Upper lobe of right lung (tissue), 1 donor: ENCODE data around the gene PRCC. TPM values are rescaled to one million over a fixed set of nuclear protein-coding genes. Genes with fewer than 3 reads are reported as not detected.

ENCODE experiments used
- ATAC-seq: fragments of 200-7000 bp; cut with Tn5 transposase; one replicate; pipeline ENCODE4 v1.9.1; 2020; ENCODE audit warnings: mild to moderate bottlenecking, moderate library complexity
- DNase-seq: peaks from one replicate; pipeline ENCODE4 v3.0.0-alpha.2; 2020
- H3K27ac ChIP-seq: fragments of 200-600 bp; one replicate; pipeline ENCODE4 v1.8.0; 2022
- H3K27me3 ChIP-seq: fragments of 200-600 bp; one replicate; pipeline ENCODE4 v1.8.0; 2022; ENCODE audit warnings: mild to moderate bottlenecking
- H3K36me3 ChIP-seq: fragments of 200-600 bp; one replicate; pipeline ENCODE4 v1.8.0; 2022
- H3K4me1 ChIP-seq: fragments of 200-600 bp; one replicate; pipeline ENCODE4 v1.8.0; 2022
- H3K4me3 ChIP-seq: fragments of 200-600 bp; one replicate; pipeline ENCODE4 v1.8.0; 2022; ENCODE audit warnings: mild to moderate bottlenecking
- H3K9me3 ChIP-seq: fragments of 200-600 bp; one replicate; pipeline ENCODE4 v1.8.0; 2022
- CTCF ChIP-seq: fragments of 200-600 bp; IDR thresholded peaks from one replicate; pipeline ENCODE4 v1.8.0; 2022; ENCODE audit warnings: antibody characterized with exemption
- intact Hi-C: fragments of 100-400 bp; cut with DNase I; formaldehyde crosslinking; loops from one replicate; pipeline ENCODE4 v1.11.0; 2022
- total RNA-seq: library from RNA; stranded (reverse); fragmentation: NEBNext Ultra II Directional; extraction: Animal tissue kit (Norgen Biotek cat#: 25700); gene quantifications from one replicate; pipeline ENCODE4 v1.2.1, GENCODE V29; 2021
- donor health status: DM: no; HTN: yes; CAD: no; lungs with severe emphysema.

PRCC gene
- total RNA-seq, 1 donor from 2014 or later = 48.5 TPM

- Histone ChIP-seq H3K9me3 (no peaks in the 10 kb centered on the region), H3K36me3 (peaks cover 24% of the 10 kb centered on the region), H3K27me3 (no peaks in the 10 kb centered on the region), H3K4me1 (peaks cover 17% of the 10 kb centered on the region), H3K4me3 (no peak overlapping the region), H3K27ac (no peak overlapping the region)
- no peak for TF ChIP-seq CTCF
- ATAC-seq = peak; percentile 71
- DNase-seq = no peak
- intact Hi-C loops = no loop called here
These were observed 37.4 kb downstream of the PRCC start for GRCh38 chr1:156804572-156805243.

- H3K9me3 ChIP-seq = no peaks in the 10 kb centered on the region
- peaks cover 17% of the 10 kb centered on the region for H3K4me1 ChIP-seq
- TF ChIP-seq CTCF = no peak
- H3K36me3 ChIP-seq = peaks cover 11% of the 10 kb centered on the region
- no peaks in the 10 kb centered on the region for H3K27me3 ChIP-seq
- DNase-seq (no peak), ATAC-seq (no peak)
- H3K27ac ChIP-seq = no peak overlapping the region
- H3K4me3 ChIP-seq = no peak overlapping the region
- intact Hi-C loops = no loop called here
These were observed 38.6 kb downstream of the PRCC start for GRCh38 chr1:156805766-156806511.

- no peak for TF ChIP-seq CTCF
- Histone ChIP-seq H3K9me3 (no peaks in the 10 kb centered on the region), H3K36me3 (peaks cover 4% of the 10 kb centered on the region), H3K4me1 (peaks cover 17% of the 10 kb centered on the region), H3K4me3 (no peak overlapping the region), H3K27ac (no peak overlapping the region), H3K27me3 (no peaks in the 10 kb centered on the region)
- no peak for ATAC-seq
- intact Hi-C loops = no loop called here
- DNase-seq = no peak
These were observed 39.4 kb downstream of the PRCC start for GRCh38 chr1:156806512-156807440.

GRCh38 chr1:156807627-156808026 lies 40.3 kb downstream of the PRCC start:
- no peaks in the 10 kb centered on the region for H3K36me3 ChIP-seq
- intact Hi-C loops = no loop called here
- H3K27ac ChIP-seq = no peak overlapping the region
- no peaks in the 10 kb centered on the region for H3K9me3 ChIP-seq
- H3K4me1 ChIP-seq = peaks cover 17% of the 10 kb centered on the region
- no peak for TF ChIP-seq CTCF
- H3K27me3 ChIP-seq = no peaks in the 10 kb centered on the region
- DNase-seq = no peak
- H3K4me3 ChIP-seq = no peak overlapping the region
- ATAC-seq = no peak

- H3K27ac ChIP-seq = no peak overlapping the region
- intact Hi-C loops = no loop called here
- H3K36me3 ChIP-seq = no peaks in the 10 kb centered on the region
- peaks cover 18% of the 10 kb centered on the region for H3K4me1 ChIP-seq
- H3K27me3 ChIP-seq = no peaks in the 10 kb centered on the region
- TF ChIP-seq CTCF = no peak
- ATAC-seq (no peak), DNase-seq (no peak)
- H3K9me3 ChIP-seq = no peaks in the 10 kb centered on the region
- no peak overlapping the region for H3K4me3 ChIP-seq
These were observed 41.1 kb downstream of the PRCC start for GRCh38 chr1:156808186-156809030.
